Measurements from ENCODE around the gene KRTAP10-11. TPM values are rescaled to one million over a fixed set of nuclear protein-coding genes. Genes with fewer than 3 reads are reported as not detected.

The KRTAP10-11 gene
- total and polyA plus RNA-seq, 11 donors: not detected

DNA sequence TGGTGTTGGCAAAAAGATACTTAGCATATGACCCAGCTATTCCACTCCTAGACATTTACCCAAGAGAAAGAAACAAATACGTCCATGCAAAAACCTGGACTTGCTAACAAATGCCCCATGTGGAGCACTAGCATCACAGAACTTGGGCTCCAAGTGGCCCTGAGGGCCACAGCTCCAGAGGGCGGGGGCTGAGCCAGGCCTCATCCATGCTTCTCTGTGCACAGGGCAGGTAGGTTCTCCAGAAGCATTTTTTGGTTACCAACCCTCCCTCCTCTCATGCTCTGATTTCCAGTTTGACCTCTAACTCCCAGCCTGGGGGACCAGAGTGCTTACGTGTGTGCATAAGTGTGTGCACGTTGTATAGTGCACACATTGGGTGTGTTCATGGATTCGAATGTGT lies 18.5 kb downstream of the KRTAP10-11 start:
- ATAC-seq (no peak), DNase-seq (no peak)
- no peak for TF ChIP-seq POLR2A (IDR thresholded peaks at IDR 0.05)
- TF ChIP-seq, protein P1, sequence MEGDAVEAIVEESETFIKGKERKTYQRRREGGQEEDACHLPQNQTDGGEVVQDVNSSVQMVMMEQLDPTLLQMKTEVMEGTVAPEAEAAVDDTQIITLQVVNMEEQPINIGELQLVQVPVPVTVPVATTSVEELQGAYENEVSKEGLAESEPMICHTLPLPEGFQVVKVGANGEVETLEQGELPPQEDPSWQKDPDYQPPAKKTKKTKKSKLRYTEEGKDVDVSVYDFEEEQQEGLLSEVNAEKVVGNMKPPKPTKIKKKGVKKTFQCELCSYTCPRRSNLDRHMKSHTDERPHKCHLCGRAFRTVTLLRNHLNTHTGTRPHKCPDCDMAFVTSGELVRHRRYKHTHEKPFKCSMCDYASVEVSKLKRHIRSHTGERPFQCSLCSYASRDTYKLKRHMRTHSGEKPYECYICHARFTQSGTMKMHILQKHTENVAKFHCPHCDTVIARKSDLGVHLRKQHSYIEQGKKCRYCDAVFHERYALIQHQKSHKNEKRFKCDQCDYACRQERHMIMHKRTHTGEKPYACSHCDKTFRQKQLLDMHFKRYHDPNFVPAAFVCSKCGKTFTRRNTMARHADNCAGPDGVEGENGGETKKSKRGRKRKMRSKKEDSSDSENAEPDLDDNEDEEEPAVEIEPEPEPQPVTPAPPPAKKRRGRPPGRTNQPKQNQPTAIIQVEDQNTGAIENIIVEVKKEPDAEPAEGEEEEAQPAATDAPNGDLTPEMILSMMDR (IDR thresholded peaks at IDR 0.05): no peak
- Histone ChIP-seq H3K27ac (no peak overlapping the region), H3K9me3 (peaks cover 0 to 9% (median 0%) of the 10 kb centered on the region in 12 donors), H3K4me1 (no peaks in the 10 kb centered on the region), H3K36me3 (no peaks in the 10 kb centered on the region), H3K4me3 (no peak overlapping the region), H3K27me3 (no peaks in the 10 kb centered on the region)
- intact Hi-C loops (cut with DNase I): loop anchor here in 1 of 10 donors (10.0 kb wide), 1 partner anchor 60 kb away; no protein-coding TSS in a partner anchor
- WGBS, 4 donors: 81 to 83% (median 83%) methylated on average over 5 of the region's 5 CpGs

DNA sequence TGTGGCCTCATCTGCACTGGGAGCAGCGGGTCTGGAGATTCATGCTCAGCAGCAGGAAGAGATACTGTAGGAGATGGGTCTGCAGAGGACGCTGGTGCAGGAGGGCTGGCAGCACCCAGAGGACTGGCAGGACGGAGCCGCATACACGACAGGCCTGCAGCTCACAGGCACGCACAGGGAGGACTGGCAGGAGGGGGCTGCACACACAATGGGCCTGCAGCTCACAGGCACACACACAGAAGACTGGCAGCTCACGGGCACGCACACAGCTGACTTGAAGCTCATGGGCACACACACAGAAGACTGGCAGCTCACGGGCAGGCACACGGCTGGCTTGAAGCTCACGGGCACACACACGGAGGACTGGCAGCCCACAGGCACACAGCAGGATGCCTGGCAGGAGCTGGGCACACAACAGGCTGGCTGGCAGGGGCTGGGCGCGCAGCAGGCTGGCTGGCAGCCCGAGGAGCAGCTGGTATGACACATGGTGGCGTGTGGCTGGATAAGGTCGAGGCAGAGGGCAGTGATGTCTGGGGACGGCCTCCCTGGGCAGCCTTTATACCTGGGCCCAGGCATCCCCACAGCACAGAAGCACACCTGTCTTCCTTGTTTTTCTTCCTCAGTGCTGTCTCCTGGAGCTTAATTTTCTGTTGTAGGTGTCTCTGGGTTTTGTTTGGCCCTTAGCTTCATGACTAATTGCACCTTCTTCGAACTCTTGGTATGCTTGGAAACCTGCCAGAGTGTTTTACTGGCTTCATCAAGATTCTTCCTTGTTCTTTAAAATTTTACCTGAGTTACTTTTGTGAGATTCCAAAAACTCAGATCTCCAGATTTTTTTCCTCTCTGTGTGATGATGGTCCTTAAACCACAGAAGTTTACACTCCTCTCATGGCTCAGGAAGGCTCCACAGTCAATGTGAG lies 20.4 kb downstream of the KRTAP10-11 start, which contains the start of gene KRTAP12-2:
TSS of gene KRTAP12-2 (minus strand) at position 527 of the 920 bp plus-strand sequence. CDS start at position 486, 41 bp downstream.
- WGBS, 4 donors: 51 to 69% (median 57%) methylated on average over 17 to 19 of the region's 19 CpGs
- no peak for TF ChIP-seq POLR2A (IDR thresholded peaks at IDR 0.05)
- TF ChIP-seq, protein P1 (IDR thresholded peaks at IDR 0.05): no peak
- Histone ChIP-seq H3K36me3 (no peaks in the 10 kb centered on the region), H3K4me3 (no peak within 1 kb of the TSS), H3K27me3 (no peaks in the 10 kb centered on the region), H3K4me1 (no peaks in the 10 kb centered on the region), H3K27ac (peak within 1 kb of the TSS in 1 of 12 donors; percentile 31), H3K9me3 (peaks cover 0 to 19% (median 4%) of the 10 kb centered on the region in 12 donors)
- DNase-seq (peak in 4 of 5 donors; percentile 29 to 85 (median 66)), ATAC-seq (peak; percentile 93 to 99 (median 98))
- intact Hi-C loops (cut with DNase I): loop anchor here in 1 of 10 donors (10.0 kb wide), 1 partner anchor 58 kb away; no protein-coding TSS in a partner anchor

- H3K27ac ChIP-seq: no peak overlapping the region
- no peak for DNase-seq
- no peaks in the 10 kb centered on the region for H3K4me1 ChIP-seq
- H3K27me3 ChIP-seq: no peaks in the 10 kb centered on the region
- TF ChIP-seq, protein P1 (IDR thresholded peaks at IDR 0.05): no peak
- no peak for TF ChIP-seq POLR2A (IDR thresholded peaks at IDR 0.05)
- ATAC-seq: no peak
- H3K36me3 ChIP-seq: no peaks in the 10 kb centered on the region
- WGBS, 4 donors: 63 to 78% (median 74%) methylated on average over 1 of the region's 1 CpG
- no peak overlapping the region for H3K4me3 ChIP-seq
- H3K9me3 ChIP-seq: peaks cover 0 to 29% (median 11%) of the 10 kb centered on the region in 12 donors
- intact Hi-C loops (cut with DNase I): loop anchor here in 1 of 10 donors (10.0 kb wide), 1 partner anchor 57 kb away; no protein-coding TSS in a partner anchor
These were observed 21.4 kb downstream of the KRTAP10-11 start for GRCh38 chr21:44667612-44668011.
